OCI-M2 (cell line): ENCODE results near the gene MED13L.

Source experiments
- DNase-seq: peaks from one replicate; lab custom pipeline; 2025; ENCODE audit not compliant: unreplicated experiment; lab: John Stamatoyannopoulos, UW

Gene MED13L

GRCh38 chr12:116278667-116279066 is 1.2 kb upstream of the MED13L start:
- DNase-seq, result no peak

- no peak for DNase-seq
Measured at GRCh38 chr12:116278279-116278626, 760 bp upstream of the MED13L start.

DNA sequence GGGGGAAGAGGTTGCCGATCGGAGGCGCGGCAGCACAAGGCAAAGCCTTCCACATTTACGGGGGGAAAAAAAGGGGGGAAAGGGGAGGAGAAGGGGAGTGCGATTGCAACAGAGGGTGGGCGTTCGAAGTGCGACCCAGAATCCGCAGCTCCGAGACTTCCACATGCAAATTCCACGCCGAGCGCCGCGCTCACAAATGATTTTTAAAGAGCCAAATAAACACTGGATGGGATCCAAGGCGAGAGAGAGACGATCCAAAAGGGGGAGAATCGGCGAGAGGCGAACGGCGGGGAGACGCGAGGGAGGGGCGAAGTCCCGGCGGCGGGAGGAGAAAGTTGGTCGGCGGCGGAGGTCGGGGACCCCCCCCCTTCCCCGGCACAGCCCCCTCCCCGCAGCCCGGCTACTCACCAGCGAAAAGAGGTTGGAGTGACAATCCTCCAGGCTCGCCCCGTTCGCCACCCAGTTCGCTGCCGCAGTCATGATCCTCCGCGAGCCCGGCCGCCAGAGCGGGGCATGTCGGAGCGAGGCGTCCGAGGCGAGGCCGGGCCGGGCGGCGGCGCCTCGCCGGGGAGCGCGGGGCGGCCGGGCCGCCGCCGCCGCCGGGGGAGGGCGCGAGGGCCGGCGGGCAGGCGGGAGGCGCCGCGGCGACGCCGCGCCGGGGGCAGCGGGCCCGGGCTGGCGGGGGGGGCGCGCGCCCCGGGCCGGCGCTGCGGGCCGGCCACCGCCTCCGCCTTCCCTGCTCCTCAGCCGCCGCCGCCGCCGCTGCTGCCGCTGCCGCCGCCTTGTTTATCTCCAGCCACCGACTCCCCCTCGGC is 634 bp downstream of the MED13L start:
- DNase-seq, result no peak

DNA sequence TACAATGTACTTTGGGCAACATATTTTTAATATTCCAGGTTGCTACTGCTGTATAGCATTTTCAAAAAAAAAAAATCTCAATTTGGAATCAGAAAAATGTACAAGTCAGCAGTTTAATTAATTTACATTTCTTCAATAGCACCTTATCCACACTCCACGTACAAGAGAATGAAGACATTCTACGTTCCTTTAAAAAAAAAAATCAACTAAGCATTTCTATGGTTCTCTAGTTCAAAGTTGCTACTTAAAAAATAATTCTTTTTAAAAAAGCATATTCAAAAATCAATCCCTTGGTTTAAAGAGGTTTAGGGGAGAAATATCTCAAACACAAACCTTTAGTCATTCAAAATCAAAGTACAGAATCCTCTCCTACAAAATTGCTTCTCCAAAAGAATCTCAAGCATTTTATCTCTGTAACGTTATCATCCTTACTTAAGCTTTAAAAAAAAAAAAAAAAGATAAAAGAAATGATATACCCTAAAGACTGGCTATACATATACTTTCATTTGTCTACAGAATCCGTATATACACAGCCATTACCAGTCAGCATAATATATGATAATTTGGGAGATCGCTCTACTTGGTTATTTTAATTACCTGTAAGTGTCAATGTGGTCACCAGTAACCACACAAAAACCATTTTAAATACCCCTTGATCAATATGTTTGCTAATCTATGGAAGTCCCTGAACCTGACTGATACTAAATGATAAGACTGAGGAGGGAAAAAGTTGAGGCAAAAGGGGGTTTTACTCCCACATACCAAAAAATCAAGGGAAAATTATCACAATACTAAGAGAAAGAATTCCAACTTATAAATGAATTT is 2.7 kb downstream of the MED13L start:
- DNase-seq, result no peak

- DNase-seq, result no peak
Measured at GRCh38 chr12:116273813-116274550, 3.5 kb downstream of the MED13L start.

DNA sequence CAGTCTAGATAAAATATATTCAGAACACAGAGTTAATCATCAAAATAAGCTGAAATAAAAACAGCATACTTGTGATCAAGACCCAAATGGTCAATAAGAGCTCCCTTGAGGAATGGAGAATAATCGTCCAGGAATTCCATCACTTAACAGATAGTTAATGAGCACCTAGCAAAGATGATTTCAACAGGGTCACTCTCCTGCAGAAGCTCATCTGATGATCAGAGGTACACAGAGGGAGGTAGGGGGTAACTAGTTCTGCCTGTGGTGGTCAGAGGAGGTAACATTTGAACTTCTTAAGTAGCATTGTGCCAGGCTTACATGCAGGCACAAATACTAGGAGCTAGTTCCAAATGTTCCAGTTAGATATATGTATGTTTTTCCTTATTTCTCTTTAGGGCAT is 9.5 kb downstream of the MED13L start:
- no peak for DNase-seq

DNA sequence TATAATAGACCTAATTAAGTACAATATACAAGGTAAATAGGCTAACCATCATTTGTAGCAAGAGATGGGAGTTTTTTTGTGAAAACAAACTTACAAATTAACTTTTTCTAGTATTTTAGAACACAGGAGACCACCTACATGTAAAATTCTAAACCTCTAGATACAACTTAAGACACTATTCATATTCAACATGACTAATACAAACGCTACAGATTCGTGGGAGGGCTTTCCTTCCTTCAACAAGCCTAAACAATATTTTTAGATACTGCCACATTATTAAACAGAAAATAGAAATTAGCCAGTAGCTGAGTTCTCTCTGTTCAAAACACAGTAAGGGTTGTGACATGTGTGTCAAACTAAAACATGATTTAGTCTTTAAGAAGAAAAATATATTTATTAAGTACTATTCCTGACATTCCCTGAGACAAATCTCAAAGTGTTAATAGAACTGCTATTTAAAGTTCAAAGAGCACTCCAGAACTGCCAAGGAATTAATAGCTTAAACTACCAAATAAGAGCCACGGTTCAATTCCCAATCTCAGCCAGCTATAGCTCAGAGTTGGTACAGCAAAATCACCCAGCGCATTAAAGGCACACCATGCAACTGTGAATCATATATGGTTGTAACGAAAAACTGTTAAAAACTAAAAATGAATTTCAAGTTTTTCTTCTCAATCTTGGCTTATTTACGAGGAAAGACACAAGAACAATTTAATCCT is 10.7 kb downstream of the MED13L start:
- no peak for DNase-seq

DNA sequence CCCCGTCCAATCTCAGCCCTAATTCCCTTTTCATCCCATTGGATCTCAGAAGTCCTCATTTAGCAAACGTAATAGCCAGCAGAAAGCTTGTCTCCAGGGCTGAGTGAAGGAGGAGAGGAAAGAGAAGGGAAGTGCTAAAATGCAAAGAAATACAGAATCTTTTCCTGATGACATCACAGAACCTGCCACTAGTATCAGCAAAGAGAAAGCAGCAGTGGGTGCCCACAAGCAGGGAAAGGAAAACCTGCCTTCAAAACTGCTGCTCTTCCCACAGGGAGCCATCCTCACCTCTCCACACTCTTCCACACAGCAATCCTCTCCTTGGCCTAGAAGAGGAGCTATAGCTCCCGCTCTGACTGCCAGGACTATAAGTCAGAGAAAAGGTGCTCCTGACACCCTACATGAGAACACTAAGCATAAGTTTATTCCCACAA is 11.3 kb downstream of the MED13L start:
- no peak for DNase-seq

DNA sequence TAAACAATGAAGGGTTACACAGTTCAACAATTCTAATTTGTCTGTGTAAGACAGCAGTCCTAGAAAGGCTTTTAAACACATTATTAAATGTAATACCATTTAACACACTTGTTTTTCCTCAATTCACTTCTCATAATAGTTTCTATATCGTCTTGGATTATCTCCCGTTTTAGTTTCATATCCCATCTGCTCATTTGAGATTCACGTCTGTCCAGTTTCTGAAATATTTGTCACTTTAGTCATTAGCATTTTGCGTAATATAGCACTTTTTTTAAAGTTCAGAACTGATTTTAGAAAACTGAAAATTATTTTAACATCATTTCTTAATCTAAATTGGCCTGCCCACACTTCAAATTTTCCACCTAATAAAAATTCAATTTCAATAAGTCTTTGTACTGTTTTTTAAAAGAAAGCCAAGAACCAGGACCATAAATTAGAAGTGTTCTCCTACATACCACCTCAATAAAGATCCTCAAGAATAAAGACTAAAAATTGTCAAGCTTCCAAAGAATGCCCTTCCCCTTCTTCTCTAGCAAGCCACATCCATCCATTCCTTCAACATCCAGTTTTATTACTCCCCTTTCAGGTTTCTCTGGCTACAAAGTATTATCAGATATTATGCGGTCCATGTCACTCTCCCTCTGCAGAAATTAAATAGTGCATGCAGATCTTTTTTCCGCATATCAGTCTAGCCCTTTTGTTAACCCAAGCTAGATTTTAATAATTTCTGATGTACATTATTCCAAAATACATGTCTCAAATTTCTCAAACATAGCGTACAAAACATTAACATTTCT is 11.9 kb downstream of the MED13L start:
- no peak for DNase-seq

DNA sequence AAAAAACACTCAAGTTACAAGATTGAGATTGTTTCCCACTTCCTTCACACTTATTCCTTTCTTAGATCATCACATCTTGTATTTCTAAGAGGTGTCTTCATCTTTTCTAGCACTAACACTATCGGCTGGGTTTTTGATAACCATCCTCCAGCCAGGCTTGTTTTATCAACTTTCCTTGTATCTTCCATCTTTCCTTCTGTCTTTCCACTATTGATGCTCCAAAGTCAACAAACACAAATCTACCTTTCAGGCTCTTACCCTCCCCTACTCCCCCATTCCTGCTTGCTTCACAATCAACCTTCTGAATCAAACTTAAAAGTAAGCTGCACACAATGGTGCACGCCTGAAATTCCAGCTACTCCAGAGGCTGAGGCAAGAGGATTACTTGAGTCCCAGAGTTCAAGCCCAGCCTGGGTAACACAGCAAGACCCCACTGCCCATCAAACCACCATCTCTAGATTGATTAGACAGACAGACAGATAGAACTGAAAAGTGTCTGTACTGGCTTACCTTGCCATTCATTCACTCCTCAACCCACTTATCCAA is 12.9 kb downstream of the MED13L start:
- DNase-seq, result no peak

GRCh38 chr12:116263844-116264243 is 13.6 kb downstream of the MED13L start:
- DNase-seq, result no peak

GRCh38 chr12:116263431-116263830 is 14.1 kb downstream of the MED13L start:
- DNase-seq, result no peak

- DNase-seq, result no peak
Measured at GRCh38 chr12:116262741-116263140, 14.8 kb downstream of the MED13L start.

DNA sequence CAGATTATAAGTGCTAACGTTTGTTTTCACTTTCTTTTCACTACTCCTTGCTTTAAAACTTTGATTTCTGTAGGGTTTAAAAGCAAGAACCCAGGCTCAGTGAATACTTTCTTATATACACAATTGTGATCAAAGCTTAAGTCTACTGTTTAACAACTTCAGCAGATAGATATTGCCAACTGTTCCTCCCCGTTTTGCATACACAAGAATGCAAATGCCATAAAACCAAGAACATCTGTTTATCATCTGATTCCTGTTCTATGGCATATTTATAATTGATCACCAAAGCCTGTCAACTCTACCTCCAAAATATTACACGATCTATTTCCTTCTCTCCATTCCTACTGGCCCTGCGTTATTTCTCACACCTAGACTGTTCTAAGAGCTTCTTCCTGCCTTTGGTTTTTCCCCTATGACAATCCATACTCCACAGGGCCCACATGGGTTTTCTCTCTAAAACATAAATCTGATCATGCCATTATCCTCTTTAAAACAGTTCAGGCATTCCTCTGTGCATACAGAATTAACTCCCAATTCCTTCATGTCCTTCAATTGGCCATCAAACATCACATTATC is 15.9 kb downstream of the MED13L start:
- DNase-seq, result no peak

GRCh38 chr12:116259800-116260577 is 17.5 kb downstream of the MED13L start:
- no peak for DNase-seq

GRCh38 chr12:116257826-116258225 is 19.7 kb downstream of the MED13L start:
- DNase-seq, result no peak

DNA sequence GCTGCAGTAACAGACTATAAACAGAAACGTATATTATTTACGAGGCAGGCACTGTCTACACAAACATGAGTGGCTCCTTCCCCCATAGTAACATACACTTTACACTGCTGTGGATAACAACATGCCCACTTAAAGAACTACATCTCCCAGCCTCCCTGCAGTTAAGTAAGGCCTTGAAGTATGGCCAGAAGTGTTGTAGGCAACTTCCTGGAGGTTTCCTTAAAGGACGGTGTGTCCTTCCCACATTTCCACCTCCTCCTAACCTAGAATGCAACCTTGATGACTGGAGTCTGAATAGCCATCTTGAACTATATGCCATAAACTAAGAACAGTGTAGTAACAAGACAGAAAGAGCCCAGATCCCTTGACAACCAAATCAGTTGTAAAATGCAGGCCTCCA is 20.3 kb downstream of the MED13L start:
- no peak for DNase-seq

GRCh38 chr12:116249938-116250337 is 27.6 kb downstream of the MED13L start:
- DNase-seq, result no peak

DNA sequence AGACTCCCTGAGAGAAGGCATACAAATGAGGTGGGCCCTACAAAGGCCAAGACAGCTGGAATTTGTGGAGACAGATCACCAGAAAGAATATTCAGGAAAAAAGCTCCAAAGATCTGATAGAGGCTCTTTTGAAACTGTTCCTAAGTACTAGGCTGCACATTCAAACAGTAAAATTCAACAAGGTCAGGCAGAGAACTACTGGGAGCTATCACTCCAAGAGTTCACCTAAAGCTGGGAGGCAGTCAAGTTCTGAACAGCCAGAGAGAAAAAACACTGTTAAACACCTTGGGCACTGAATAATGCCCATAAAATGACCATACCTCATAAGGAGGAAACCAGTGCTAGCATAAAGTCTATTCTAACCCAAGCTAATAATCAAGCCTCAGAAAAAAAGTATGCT is 28.6 kb downstream of the MED13L start:
- DNase-seq, result no peak
